Middle frontal gyrus (tissue), 1 donor: Measurements from ENCODE around the gene SYNE3.
"Not testable (repeated sequence)": the region's sequence is repeated elsewhere in the genome, so short reads cannot be mapped to it uniquely, and the experiment has no call there.

Experiments used
- DNase-seq: peaks from one replicate; pipeline ENCODE4 v3.0.0-alpha.2; 2015; ENCODE audit warnings: low spot score; ENCODE audit errors: extremely low spot score

SYNE3 gene

DNA sequence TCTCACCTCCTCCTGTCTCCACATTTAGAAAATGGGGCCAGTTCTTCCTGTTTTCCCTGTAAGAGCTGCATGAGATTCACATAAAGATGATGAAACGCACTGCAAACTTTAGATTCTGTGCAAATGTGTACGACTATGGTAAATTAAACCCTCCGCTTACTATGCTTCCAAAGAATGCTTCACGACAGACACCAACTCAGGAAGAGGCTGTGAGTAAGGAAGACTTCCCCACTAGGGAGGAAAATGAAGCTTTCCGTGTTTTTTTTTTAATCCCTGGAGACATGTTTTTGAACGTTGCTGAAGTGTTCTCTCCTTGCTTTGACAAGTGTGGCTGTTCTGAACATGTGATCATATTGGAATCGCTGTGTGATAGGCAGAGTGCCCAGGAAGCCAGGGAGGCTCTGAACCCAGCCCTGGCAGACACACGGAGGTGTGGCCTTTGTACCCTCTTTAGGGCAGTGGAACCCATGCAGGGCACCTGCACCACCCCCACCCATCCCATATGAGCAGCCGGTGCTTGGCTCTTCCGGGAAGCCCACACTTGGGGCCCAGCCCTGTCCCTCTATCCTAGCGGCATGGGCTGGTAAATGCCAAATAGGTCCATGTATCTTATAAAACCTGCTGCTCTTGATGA, 7.5 kb upstream of the SYNE3 start:
- no peak for DNase-seq

- DNase-seq: no peak
Observed at GRCh38 chr14:95523051-95523814, 6.8 kb upstream of the SYNE3 start.

DNA sequence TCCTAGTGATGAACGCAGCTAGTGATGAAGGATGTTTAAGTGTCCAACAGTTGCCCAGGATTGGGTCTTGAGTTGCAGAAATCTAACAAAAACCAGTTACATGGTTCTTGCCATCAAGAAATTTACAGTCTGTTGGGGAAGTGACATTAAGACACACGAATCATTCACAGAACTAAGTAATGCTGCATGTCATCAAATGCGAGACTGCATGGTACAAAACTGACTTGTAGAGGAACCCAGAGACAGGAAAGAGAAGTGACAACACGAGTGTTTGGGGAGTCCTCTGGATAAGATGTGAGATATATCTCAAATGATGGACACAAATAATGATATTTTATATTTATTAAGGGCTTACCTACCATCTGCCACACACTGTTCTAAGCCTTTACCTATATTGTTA, 6.1 kb upstream of the SYNE3 start:
- DNase-seq: no peak

DNA sequence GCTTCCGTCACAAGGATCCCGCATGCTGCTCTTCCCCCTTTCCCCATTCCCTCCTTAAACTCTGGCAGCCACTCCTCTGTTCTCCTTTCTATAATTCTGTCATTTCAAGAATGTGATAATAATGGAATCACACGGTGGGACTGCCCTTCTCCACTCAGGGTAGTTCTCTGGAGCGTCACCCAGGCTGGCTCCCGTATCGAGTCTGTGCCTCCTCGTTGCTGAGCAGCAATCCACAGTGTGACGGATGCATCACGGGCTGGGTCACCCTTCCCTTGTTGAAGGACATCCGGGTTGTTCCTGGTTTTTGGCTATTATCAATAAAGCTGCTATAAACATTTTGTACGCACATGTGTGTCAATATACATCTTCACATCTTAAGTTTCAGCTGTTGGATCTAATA, 5.7 kb upstream of the SYNE3 start:
- no peak for DNase-seq

DNA sequence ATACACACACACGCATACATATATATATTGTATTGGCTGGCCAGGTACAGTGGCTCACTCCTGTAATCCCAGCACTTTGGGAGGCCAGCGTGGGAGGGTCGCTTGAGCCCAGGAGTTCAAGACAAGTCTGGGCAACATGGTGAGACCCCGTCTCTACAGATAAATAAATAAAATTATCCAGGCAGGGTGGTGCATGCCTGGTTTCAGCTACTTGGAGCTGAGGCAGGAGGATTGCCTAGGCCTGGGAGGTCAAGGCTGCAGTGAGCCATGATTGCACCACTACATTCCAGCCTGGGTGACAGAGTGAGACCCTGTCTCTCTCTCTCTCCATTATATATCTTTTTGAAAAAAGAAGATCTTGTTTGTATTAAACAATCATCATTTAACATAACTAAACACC, 4.6 kb upstream of the SYNE3 start:
- DNase-seq: no peak

DNA sequence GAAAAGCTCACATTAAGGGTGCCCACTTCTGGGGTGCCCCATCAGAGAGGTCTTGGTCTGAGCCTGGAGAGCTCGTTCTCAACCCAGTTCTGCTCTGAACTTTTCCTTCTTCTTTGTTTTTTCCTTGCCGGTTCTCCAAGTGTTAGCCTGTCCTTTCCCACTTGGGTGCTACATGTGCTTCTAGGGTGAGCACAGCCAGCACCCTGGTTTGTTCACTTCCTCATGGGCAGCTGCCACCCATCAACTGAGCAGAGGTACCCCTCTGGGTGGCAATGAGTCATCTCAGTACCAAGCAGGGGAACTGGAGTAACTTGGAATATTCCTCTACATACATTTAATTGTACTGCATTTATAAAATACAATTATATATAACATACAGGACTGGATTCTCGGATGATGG, 3.9 kb upstream of the SYNE3 start:
- DNase-seq: no peak

GRCh38 chr14:95519699-95520098, 3.2 kb upstream of the SYNE3 start:
- DNase-seq: no peak

DNA sequence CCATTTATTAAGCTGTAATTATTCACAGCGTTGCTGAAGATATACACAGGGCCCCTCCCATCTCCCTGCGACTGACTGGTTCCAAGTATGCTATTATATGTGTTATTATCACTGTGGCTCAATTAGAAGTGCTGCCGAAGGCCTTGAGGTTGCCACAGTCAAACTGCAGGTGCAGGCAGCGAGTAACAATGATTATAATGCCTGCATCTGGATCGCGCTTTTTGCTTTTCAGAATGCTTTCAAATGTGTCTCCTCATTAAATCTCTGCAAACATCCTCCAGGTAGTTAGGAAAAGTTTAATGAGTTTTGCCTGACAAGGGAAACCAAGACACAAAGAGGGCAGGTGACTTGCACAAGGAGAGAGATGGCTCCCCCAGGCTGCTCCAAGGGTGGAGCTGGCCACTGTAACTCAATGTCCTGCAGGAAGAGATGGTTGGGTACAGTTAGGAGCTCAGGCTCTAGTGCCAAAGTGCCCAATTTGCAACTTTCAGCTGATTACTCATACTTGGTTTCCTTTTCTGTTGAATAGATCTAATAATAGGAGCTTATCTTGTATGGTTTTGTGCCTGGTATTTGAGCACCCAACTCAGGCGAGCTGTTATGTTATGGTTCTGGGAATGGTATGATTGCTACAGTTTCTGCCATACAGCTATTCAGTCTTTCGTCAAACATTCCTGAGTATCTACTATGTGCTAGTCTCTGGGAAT, 1.7 kb upstream of the SYNE3 start:
- DNase-seq: no peak

DNA sequence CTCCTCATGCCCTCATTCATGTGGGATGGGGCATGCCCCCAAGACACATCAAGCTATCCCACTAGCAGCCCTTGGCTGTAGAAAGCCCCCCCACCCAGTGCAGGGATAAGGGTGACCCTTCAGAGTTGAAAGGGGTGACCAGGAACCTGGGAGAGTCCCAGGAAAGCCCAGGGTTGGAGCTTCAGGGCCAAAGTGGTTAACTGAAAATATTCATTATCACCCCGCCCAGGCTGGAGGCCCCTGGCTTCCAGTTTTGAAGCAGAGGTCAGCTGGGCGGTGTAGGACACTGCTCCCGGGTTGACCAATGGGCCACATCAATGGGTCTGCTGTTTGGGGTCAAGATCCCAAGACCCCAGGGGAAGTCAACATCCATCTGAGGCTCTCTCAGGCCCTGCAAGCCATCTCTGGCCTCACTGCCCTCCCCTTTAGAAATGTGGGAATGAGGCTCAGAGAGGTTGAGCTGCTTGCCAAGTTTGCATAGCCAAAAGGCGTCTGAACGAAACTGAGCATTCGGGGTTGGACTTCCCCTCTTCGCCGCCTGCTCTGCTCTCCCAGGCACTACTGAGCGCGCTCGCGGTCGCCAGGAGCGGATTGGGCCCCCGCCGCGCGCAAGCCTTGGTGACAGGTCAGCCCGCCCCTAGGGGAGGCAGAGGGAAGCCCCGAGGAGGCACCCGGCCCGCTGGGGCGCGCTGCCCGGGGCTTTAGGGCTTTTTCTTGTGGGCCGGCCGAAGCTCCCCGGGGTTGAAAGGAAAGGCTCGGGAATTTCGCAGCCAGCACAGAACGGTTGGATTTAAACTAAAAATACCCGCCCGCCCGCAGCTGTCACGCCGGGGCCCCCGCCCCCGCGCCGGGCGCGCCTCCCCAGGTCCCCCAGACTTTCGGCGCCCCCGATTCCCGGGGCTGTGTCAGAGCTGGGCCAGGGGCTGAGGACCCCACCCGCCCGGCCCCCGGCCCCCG, 576 bp downstream of the SYNE3 start:
- no peak for DNase-seq

- DNase-seq: no peak
Observed at GRCh38 chr14:95515080-95515489, 1.4 kb downstream of the SYNE3 start.

- no peak for DNase-seq
Observed at GRCh38 chr14:95514131-95515079, 2.0 kb downstream of the SYNE3 start.

DNA sequence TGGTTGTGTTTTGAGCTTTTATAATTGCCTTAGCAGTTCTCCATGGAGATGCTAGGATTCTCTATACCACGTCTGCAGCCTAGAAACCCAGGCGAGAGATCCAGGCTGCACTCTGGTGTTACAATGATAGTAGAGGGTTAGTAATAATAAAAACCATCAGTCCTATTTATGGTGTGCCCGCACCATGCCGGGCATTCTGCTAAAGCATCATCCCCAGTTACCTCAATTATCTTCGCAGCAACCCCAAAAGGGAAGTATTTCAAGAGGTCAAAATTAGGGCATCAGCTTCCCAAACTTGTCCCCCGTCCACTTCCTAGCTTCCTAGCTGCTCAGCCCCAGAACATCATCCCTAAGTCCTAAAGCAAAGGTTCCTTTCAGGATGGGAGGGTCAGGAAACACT, 3.2 kb downstream of the SYNE3 start:
- no peak for DNase-seq

DNA sequence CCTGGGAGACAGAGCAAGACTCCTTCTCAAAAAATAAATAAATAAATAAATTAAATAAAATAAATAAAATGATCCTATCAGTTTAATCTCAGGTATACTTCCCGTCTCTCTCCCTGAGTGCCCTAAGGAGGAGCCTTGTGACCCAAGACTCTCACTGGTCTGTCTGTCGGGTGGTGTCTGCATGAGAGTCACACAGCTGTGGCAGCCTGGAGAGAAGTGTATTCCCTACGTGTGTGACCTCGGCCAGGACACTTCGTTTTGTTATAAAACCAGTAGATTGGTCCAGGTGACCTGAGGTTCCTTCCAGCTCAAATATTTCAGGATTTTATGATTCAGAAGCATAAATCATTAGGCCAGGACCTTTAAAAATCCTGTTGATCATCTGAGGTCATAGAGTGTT, 4.8 kb downstream of the SYNE3 start:
- no peak for DNase-seq

GRCh38 chr14:95510804-95511203, 5.6 kb downstream of the SYNE3 start:
- DNase-seq: no peak

GRCh38 chr14:95510344-95510743, 6.1 kb downstream of the SYNE3 start:
- not testable (repeated sequence) for DNase-seq

- no peak for DNase-seq
Observed at GRCh38 chr14:95509495-95509894, 7.0 kb downstream of the SYNE3 start.

DNA sequence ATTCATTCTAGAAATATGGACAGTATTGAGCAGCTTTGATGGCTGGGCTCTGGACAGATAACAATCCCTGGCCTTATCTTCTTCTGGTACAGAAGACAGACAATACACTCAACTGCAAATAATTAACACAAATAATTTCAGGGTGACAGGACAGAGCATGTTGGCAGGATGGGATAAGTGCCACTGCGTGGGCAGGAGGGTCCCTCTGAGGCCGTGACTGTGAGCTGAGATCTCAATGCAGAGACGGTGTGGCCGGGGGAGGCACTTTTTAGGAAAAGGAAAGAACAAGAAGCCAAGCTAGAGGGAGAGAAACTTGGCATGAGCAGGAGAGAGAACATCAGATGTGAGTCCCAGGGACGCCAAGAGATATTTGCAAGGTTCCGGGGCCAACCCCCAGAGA, 8.1 kb downstream of the SYNE3 start:
- DNase-seq: no peak

DNA sequence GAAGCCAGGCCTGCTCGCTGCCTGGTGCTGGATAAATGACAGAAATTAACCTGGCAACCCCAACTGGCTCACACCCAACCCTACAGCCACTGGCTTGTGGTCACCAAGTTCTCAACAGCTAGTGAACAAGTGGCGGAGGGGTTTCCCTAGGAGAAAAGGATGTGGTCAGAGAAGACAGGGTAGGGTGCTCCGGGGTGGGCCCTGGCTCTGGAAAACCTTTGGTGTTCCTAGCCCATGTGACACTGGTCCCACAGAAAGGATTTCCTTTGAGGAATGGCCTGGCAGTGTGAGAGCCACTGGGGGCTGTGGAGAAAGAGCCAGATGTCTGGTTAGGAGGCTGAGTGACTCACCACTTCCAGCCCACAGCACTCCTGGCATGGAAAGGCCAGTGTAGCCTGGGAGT, 8.7 kb downstream of the SYNE3 start:
- no peak for DNase-seq

DNA sequence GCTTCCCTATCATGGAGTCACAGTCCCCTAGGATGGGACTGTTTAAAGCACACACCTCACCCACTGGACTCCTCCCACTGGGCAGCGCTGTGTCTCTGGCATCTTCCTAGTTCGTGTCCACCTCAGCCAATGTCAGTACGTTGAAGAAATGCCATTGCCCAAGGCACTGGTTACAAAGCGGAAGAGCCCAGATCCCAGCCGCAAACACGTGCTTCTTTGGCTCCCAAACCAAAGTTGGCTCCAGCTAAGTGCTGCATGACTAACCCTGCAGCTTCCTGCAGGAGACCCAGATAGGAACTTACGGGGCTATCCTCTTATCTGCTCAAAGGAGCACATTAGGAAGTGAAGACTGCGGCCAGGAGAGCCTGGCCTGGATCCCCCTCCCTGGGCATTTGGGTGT, 9.3 kb downstream of the SYNE3 start:
- no peak for DNase-seq

GRCh38 chr14:95505030-95505589, 11.3 kb downstream of the SYNE3 start:
- no peak for DNase-seq
